ENCODE measurements around the gene PPP1R14B. TPM values are rescaled to one million over a fixed set of nuclear protein-coding genes. Genes with fewer than 3 reads are reported as not detected.

PPP1R14B gene
- total and polyA plus RNA-seq, 2 of the 13 experiments (the other 11 are each of a cell fraction or from before 2014, with no cell fraction given), result 110 to 148 TPM

GRCh38 chr11:64258356-64258755 lies 11.6 kb upstream of the PPP1R14B start:
- intact Hi-C loops (cut with micrococcal nuclease; ENCODE audit: unreplicated experiment) (no loop called here), in situ Hi-C loops (cut with HindIII; ENCODE audit: extremely low pct_ligation_motif_present, low pct_unique_long_range_greater_than_20kb) (no loop called here)
- ATAC-seq, result no peak
- no peaks in the 10 kb centered on the region for H3K4me1 ChIP-seq (ENCODE audit: insufficient read depth, low read length)
- no peak overlapping the region for H2AFZ ChIP-seq (ENCODE audit: low read length)
- H3K36me3 ChIP-seq (replicated peaks in 1 of 2; ENCODE audit: control insufficient read depth in 1 of 2, insufficient read depth in 2 of 2, low read length in 2 of 2), result peaks cover 14 to 42% of the 10 kb centered on the region in 2 experiments; a peak in 4 of 5 replicates
- WGBS (ENCODE audit: low lambda C conversion rate), result 57% methylated on average over 1 of the region's 24 CpGs
- H4K20me1 ChIP-seq (ENCODE audit: insufficient read depth, low read length), result no peaks in the 10 kb centered on the region
- ChIA-PET CTCF (ENCODE audit: low intra/inter-chr PET ratio, low total read pairs) (no interaction called here), POLR2A (interaction anchor here (2.6 kb wide), 1 partner anchor 11 kb away, joined by 10 read pairs; no protein-coding TSS in a partner anchor)
- TF ChIP-seq PHF20 (CRISPR knock-in tag; IDR thresholded peaks at IDR 0.05), result no peak
- no peak for TF ChIP-seq DZIP1 (CRISPR knock-in tag; IDR thresholded peaks at IDR 0.05)
- H3K79me2 ChIP-seq (ENCODE audit: insufficient read depth, low read length), result no peaks in the 10 kb centered on the region
- no peak for DNase-seq (ENCODE audit: low spot score)
- no peaks in the 10 kb centered on the region for H3K9me3 ChIP-seq (ENCODE audit: low read length)
- H3K27ac ChIP-seq (ENCODE audit: extremely low read length, insufficient read depth, low read length), result no peak overlapping the region
- BruUV-seq (replicated peaks), result no TSS peak
- FAIRE-seq, result no peak
- no peaks in the 10 kb centered on the region for H3K27me3 ChIP-seq (ENCODE audit: control insufficient read depth in 1 of 2, insufficient read depth in 2 of 2, low read length in 2 of 2)
- no peak overlapping the region for H3K9ac ChIP-seq (ENCODE audit: insufficient read depth, low read depth, low read length)
- H3K4me3 ChIP-seq (replicated peaks in 1 of 3; ENCODE audit: insufficient read depth in 1 of 3, low read depth in 2 of 3, low read length in 3 of 3), result no peak overlapping the region
- H3K4me2 ChIP-seq (ENCODE audit: low read depth, low read length), result no peak overlapping the region

- Histone ChIP-seq H2AFZ (ENCODE audit: low read length) (no peak overlapping the region), H3K27me3 (ENCODE audit: control insufficient read depth in 1 of 2, insufficient read depth in 2 of 2, low read length in 2 of 2) (no peaks in the 10 kb centered on the region; a peak in 1 of 5 replicates), H3K9me3 (ENCODE audit: low read length) (no peaks in the 10 kb centered on the region), H4K20me1 (ENCODE audit: insufficient read depth, low read length) (no peaks in the 10 kb centered on the region), H3K4me2 (ENCODE audit: low read depth, low read length) (no peak overlapping the region), H3K9ac (ENCODE audit: insufficient read depth, low read depth, low read length) (no peak overlapping the region), H3K36me3 (replicated peaks in 1 of 2; ENCODE audit: control insufficient read depth in 1 of 2, insufficient read depth in 2 of 2, low read length in 2 of 2) (peaks cover 13 to 30% of the 10 kb centered on the region in 2 experiments; a peak in 4 of 5 replicates), H3K27ac (ENCODE audit: extremely low read length, insufficient read depth, low read length) (no peak overlapping the region), H3K4me3 (replicated peaks in 1 of 3; ENCODE audit: insufficient read depth in 1 of 3, low read depth in 2 of 3, low read length in 3 of 3) (no peak overlapping the region), H3K4me1 (ENCODE audit: insufficient read depth, low read length) (peaks cover 15% of the 10 kb centered on the region), H3K79me2 (ENCODE audit: insufficient read depth, low read length) (peaks cover 7% of the 10 kb centered on the region)
- no peak for FAIRE-seq
- intact Hi-C loops (cut with micrococcal nuclease; ENCODE audit: unreplicated experiment), result no loop called here
- CTCF ChIA-PET (ENCODE audit: low intra/inter-chr PET ratio, low total read pairs), result no interaction called here
- POLR2A ChIA-PET, result no interaction called here
- TF ChIP-seq ZNF329 (CRISPR knock-in tag; IDR thresholded peaks at IDR 0.05; ENCODE audit: low read depth) (peak; percentile 50; the same call in 1 of the 2 replicates), KDM2A (CRISPR knock-in tag; IDR thresholded peaks at IDR 0.05; ENCODE audit: borderline replicate concordance, low read depth) (no peak)
- in situ Hi-C loops (cut with HindIII; ENCODE audit: extremely low pct_ligation_motif_present, low pct_unique_long_range_greater_than_20kb), result no loop called here
- 100% methylated on average over 10 of the region's 15 CpGs for WGBS (ENCODE audit: low lambda C conversion rate)
- BruUV-seq (replicated peaks), result no TSS peak
- no peak for ATAC-seq
- no peak for DNase-seq (ENCODE audit: low spot score)
Observed at GRCh38 chr11:64256300-64256699, 9.6 kb upstream of the PPP1R14B start.

Measured in HepG2 (cell line).